H1 (cell line): Measurements from ENCODE around the gene GKN2. TPM values are rescaled to one million over a fixed set of nuclear protein-coding genes. Genes with fewer than 3 reads are reported as not detected.

Experiments used
- EP300 ChIP-seq, 2 experiments: IDR thresholded peaks; 1 replicate in 1 of 2; 2 replicates in 1 of 2; pipeline ENCODE4 v1.6.1; 2011 to 2012; ENCODE audit warnings: low read depth in 2 of 2, low read length in 2 of 2, mild to moderate bottlenecking in 2 of 2, borderline replicate concordance in 1 of 2, inconsistent platforms in 1 of 2, moderate library complexity in 1 of 2
- RFX5 ChIP-seq: IDR thresholded peaks from 2 replicates; pipeline ENCODE4 v1.6.1; 2011; ENCODE audit warnings: low read depth, low read length, improper control_type of control experiment, borderline replicate concordance
- polyA plus RNA-seq, 7 experiments: library from polyadenylated mRNA; depleted of rRNA in 3 of 7; stranded (reverse) in 5 of 7; unstranded in 2 of 7; fragments of >200 nt in 5 of 7; fragments of 200-250 nt in 2 of 7; gene quantifications; 1 replicate in 5 of 7; 2 replicates in 1 of 7; 4 replicates in 1 of 7; pipeline versions ENCODE4 v1.2.1 to v1.2.3, GENCODE V29; 2011 to 2013; ENCODE audit warnings: missing spikeins in 2 of 7, mixed read lengths in 2 of 7
- total RNA-seq: library from RNA; stranded (reverse); fragmentation: NEBNext Ultra II Directional; extraction: Animal tissue kit (Norgen Biotek cat#: 25700); gene quantifications from 2 replicates; pipeline ENCODE4 v1.2.1, GENCODE V29; 2021
- TF ChIP-seq, protein P1 (sequence below): IDR thresholded peaks from 2 replicates; pipeline ENCODE4 v1.6.1; 2012; ENCODE audit warnings: inconsistent platforms

The GKN2 gene
- total and polyA plus RNA-seq, 2 of the 8 experiments (the other 6 are each of a cell fraction or from before 2014, with no cell fraction given) = not detected

DNA sequence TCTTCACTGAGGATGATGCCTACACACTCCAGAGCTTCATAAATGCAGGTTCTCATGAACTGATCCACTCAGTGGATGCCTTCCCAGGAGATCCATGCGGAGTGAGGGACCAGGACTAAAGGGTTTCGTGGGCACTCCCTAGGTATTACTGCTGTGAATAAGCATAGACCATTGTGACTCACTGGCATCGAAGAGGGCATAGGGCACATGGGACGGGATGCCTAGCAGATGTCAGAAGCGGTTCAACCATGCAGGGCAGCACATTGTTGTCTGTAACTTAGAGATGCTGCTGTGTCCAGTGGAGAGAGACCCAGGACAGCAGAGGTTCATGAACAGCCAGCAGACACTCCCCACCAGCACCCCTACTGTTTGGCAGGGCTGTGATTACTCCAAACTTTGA lies 17.2 kb downstream of the GKN2 start (continued):
- TF ChIP-seq EP300 (IDR thresholded peaks at IDR 0.05; ENCODE audit: borderline replicate concordance in 1 of 2, low read depth in 2 of 2, low read length in 2 of 2) = no peak
- TF ChIP-seq, protein P1, sequence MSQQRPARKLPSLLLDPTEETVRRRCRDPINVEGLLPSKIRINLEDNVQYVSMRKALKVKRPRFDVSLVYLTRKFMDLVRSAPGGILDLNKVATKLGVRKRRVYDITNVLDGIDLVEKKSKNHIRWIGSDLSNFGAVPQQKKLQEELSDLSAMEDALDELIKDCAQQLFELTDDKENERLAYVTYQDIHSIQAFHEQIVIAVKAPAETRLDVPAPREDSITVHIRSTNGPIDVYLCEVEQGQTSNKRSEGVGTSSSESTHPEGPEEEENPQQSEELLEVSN = no peak
- TF ChIP-seq RFX5 = no peak
